DMS114 treated with DMSO at 0.1 percent for 48 hours (cell line): ENCODE results near the gene CFAP161.
"Not testable (repeated sequence)": the region's sequence is repeated elsewhere in the genome, so short reads cannot be mapped to it uniquely, and the experiment has no call there.

Experiments
- DNase-seq: peaks from one replicate; lab custom pipeline; 2025; ENCODE audit not compliant: unreplicated experiment; lab: John Stamatoyannopoulos, UW

CFAP161 gene

GRCh38 chr15:81106560-81106959 is 27.5 kb upstream of the CFAP161 start:
- DNase-seq: peak; percentile 52

DNA sequence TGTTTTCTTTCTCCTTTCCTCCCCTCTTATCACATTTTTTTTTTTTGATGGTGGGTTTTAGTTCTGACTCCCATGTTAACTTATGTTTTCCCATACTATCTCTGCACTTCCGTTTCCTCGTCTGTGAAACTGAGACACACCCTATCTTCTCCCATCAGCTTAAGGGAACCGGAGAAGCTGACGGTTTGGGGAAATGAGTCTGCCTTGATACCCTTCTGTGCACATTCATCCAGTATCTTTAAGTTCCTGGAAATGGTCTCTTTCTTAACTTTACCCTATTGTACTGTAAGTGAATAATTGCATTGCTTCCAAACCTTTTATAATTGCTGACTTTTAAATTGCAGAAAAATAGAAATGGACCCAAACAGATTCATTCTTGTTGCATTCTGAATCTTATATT is 26.2 kb upstream of the CFAP161 start:
- no peak for DNase-seq

- peak; percentile 21 for DNase-seq
Observed at GRCh38 chr15:81108427-81108826, 25.6 kb upstream of the CFAP161 start.

DNA sequence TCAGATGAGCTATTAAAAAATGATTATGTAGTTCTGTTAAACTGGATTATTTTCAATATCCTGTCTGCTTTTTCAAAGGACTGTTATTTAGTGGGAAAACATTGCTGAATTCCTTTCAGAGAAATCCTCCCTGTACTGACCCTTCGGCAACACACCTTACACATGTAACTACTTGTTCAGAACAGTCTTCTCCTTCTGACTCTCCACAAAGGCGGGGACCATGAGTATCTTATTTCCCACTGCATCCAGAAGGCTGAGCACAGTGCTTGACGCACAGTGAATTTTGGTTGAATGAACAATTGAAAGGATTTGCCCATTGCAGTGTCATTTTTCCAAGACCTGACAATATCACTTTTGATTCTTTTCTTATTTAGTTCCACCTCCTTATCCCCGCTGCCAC is 23.1 kb upstream of the CFAP161 start:
- no peak for DNase-seq

DNA sequence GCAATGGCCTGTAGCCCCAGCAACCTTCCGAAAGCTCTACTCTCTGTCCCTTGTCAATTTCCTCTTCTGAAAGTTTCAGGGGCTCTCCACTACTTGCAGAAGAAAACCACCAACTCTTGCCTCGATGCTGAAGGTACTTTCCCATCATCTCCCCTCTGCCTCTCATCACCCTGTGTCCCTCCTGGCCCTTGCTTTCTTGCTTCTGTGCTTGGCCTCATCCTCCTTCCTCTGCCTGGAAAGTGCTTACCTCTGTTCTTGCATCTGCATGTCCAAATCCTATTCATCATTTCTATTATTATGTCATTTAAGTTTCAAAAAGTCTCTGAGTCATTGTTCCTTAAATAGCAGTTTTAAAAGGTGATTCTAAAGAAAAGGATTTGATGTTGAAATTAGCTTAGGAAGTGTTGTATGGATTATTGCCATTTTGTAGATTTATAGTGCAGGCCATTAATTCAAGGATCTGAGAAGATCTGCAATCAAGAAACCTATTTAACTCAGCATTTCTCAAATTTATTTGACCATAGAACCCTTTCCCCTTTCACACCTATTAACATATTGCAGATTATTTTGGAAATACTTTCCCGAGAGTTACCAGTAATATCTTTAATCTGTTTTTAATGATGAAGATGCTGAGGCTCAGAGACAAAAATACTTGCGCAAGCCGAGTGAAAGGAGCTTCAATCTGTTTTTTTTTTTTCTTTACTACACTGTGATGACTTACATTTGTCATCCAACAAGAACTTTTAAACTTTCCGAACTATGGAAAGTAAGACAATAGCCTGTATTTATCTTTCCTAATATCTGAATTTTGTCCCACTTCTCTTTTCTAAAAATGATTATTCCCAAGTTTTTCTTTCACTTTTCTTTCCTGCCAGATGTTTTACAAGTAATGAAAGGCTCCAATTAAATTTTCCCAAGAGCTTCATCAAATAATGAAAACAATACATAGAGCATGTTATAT is 22.3 kb upstream of the CFAP161 start:
- no peak for DNase-seq

DNA sequence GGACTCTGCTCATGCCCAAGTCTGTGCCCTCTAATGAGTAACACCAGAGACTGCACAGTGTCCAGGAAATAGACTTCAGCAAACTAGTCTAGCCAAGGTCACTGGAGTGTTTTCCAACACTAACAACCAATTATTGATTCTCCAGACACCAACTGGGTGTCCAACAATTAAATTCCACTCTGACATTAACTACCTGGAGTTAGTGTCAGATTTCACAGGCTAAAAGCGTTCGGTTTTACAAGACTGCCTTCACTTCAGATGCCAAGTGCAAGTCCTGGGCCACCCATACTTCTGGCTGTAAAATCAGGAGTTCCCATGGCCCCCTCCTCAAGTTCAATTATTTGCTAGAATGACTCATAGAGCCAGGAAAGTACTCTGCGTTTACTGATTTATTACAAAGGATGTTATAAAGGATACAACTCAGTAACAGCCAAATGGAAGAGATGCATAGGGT is 20.8 kb upstream of the CFAP161 start:
- no peak for DNase-seq

DNA sequence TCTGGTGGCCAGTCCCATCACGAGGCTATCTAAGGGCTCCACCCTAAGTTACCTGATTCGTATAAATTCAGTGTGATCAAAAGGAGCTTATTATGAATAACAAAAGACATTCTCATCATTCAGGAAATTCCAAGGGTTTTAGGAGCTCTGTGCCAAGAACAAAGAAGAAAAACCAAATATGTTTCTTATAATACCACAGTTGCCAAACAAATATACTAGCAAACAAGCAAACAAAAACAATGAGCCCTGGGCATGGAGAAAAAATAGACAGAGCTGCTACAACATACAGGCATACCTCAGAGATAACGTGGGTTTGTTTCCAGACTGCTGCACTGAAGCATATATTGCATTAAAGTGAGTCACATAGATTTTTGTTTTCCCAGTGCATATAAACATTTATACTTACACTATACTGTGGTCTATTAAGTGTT is 20.2 kb upstream of the CFAP161 start:
- no peak for DNase-seq

DNA sequence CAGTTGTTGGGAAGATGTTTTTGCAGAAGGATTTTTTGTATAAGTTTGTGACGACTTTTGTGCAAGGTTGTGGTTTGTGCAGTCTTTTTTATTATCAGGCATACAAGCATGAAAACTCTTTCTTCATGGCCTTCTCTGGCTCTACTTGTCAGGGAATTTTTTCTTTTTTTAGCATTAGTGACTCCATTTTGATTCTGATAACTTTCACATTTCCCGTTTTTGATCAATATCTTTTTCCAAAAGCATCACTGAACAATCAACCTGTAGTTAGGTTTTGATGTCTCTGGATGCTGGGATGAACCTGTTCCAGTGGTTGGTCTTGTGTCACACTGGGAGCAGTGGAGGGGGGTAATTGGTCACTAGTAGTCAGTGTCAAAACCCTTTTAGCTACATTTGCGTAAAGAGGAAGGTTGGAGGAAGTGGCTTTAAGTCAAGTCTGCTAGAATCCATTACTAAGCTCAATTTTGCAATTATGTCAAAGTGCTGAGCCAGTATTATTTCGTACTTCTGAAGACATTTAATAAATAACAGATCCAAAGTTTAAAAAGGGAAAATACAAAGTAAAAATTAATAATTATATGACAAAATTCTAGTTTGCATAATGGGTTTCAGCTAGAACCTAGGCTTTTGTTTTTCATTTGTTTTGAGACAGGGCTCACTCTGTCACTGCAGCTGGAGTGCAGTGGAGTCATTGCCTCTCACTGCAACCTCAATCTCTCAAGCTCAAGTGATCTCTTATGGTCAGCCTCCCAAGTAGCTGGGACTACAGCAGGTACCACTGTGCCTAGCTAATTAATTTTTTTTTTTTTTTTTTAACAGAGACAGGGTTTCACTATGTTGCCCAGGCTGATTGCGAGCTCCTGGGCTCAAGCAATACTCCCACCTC is 18.8 kb upstream of the CFAP161 start:
- no peak for DNase-seq

GRCh38 chr15:81117136-81117535 is 16.9 kb upstream of the CFAP161 start:
- no peak for DNase-seq

DNA sequence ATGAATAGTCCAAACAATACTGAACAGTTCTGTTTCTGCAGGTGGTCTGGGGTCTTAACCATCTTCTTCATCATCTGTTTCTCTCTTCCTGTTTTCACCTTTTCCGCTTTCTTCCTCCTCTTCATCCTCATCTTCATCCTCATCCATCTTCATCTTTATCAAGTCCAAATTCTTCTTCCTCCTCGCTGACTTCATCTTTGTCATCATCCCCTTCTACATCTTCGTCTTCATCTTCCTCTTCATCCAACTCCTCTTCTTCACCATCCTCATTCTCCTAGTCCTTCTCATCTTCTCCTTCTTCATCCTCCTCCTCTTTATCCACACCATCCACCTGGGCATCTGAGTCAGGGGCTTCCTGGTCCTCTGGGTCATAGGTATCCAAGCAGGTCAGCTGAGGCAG is 16.5 kb upstream of the CFAP161 start:
- no peak for DNase-seq

DNA sequence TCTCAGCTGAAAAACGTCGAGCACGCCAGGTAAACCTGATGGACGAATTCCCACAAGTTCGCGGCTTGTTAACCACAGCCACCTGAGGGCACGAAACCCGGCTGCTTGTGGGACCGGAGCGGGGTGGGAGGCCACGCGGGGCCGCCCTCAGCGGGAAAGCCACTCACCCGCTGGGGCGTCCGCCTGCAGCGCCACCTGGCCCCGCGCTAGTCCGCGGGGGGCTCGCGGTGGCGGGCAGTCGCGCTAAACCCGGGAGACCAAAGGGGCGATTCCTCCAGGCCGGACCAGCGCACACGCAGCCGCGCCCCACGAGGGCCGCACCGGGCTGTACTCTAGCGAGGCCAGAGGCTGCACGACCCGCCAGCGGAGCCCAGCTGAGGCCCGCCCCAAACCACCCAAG is 15.7 kb upstream of the CFAP161 start:
- no peak for DNase-seq

DNA sequence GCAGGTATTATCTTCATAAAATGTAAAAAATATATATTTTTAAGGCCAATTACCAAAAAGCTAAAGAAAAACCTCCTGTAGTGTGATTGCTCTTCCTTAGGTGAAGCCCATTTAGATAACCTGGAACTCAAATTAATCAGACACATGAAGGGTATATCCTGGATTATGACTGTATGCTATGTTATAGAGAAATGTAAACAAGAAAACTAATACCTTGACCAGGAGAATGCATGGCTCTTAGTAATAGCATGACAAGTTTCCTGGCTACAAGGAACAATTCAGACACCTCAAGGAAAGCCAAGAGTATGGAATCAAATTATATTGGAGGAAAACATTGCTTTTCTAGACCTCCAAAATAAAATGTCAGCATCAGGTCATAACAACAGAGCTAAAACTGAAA is 14.0 kb upstream of the CFAP161 start:
- no peak for DNase-seq

GRCh38 chr15:81126892-81127291 is 7.2 kb upstream of the CFAP161 start:
- DNase-seq: no peak

GRCh38 chr15:81141478-81141877 is 7.4 kb downstream of the CFAP161 start:
- DNase-seq: not testable (repeated sequence)

GRCh38 chr15:81146006-81146405 is 11.9 kb downstream of the CFAP161 start:
- no peak for DNase-seq

GRCh38 chr15:81146466-81146865 is 12.4 kb downstream of the CFAP161 start:
- no peak for DNase-seq

DNA sequence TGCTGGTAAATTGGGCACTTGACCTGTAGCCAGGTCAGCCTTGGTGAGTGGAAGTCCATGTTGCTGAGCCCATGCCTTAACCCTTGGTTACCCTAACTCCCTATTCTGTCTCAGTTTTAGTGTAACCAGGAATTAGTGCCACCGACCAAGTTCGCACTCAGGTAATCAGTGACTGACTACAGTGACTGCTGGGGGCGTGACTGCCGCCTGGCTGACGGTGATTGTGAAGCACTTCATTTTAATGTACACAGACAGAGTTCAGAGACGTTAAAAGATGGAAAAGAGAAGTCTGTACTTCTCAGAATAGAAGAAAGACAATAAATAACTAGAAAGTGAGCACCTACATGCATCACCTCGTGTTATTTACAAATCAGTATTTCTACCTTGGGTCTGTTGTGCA is 17.3 kb downstream of the CFAP161 start:
- no peak for DNase-seq

DNA sequence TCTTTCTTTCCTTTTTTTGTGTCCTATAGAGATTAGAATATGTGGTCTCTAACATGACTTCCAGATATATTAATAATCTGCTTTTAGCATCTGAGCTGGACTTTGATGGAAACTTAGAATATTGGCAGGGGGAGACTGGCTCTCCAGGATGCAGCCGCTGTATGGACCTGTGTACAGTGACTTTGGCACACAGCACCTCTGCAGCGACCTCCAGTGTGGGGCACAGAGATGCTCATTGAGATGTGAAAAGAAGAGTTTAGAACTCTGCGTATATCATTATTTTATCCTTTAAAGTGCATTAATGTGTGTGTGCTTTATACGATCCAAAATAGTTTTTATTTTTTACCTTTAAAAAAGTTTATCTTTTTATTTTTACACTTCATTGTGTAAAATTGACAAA is 18.3 kb downstream of the CFAP161 start:
- no peak for DNase-seq

DNA sequence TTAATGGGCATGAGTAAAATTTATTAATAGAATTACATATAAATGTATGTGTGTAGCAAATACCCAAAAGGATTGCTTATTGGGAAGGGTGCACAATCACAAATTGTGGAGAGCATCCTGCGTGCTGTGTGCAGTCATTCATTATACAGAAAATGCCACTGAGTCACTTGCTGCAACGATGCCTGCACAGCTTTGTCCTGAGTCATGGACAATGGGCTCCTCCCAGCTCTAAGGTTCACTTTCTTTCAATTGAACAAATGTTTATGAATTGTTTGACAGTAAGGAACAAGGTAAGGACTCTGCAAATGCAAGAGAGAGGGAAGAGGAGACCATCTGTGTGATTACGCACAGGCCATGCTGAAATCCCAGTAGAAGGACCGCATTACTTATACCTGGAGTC is 18.7 kb downstream of the CFAP161 start:
- no peak for DNase-seq

GRCh38 chr15:81155375-81156218 is 21.5 kb downstream of the CFAP161 start:
- DNase-seq: peak; percentile 46

- no peak for DNase-seq
Observed at GRCh38 chr15:81156324-81156723, 22.3 kb downstream of the CFAP161 start.
